ENCODE data around the gene GID4. TPM values are rescaled to one million over a fixed set of nuclear protein-coding genes. Genes with fewer than 3 reads are reported as not detected.

Gene GID4
- total RNA-seq, 1 experiment from 2014 or later = 7.3 TPM

DNA sequence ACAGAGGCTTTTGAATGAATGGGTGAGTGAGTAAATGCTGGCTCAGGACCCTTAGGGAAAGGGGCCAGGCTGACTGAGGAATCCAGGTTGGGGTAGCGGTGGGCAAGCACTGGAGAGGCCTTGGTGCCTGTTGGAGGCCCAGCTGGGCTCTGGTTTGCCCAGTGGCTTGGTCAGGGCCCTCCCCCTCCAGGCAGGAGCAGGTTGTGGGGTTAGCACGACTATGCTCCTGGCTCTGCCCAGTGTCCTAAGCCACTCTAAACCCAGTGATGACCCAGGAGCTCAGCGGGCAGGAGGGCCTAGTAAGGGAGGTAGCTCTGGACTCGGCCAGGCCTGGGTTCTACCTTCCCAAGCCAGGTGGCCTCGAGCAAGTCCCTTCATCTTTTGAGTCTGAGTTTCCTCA lies 76.9 kb downstream of the GID4 start:
- H3K4me1 Mint-ChIP-seq (ENCODE audit: low read depth, unreplicated experiment) = no peaks in the 10 kb centered on the region
- no peaks in the 10 kb centered on the region for H3K36me3 Mint-ChIP-seq (ENCODE audit: insufficient read depth, unreplicated experiment)
- no peak overlapping the region for H3K27ac Mint-ChIP-seq (ENCODE audit: unreplicated experiment)
- TF ChIP-seq, protein P1, sequence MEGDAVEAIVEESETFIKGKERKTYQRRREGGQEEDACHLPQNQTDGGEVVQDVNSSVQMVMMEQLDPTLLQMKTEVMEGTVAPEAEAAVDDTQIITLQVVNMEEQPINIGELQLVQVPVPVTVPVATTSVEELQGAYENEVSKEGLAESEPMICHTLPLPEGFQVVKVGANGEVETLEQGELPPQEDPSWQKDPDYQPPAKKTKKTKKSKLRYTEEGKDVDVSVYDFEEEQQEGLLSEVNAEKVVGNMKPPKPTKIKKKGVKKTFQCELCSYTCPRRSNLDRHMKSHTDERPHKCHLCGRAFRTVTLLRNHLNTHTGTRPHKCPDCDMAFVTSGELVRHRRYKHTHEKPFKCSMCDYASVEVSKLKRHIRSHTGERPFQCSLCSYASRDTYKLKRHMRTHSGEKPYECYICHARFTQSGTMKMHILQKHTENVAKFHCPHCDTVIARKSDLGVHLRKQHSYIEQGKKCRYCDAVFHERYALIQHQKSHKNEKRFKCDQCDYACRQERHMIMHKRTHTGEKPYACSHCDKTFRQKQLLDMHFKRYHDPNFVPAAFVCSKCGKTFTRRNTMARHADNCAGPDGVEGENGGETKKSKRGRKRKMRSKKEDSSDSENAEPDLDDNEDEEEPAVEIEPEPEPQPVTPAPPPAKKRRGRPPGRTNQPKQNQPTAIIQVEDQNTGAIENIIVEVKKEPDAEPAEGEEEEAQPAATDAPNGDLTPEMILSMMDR (IDR thresholded peaks at IDR 0.05; ENCODE audit: unreplicated experiment) = no peak
- intact Hi-C loops (cut with micrococcal nuclease; ENCODE audit: unreplicated experiment) = no loop called here
- no peak overlapping the region for H3K4me3 Mint-ChIP-seq (ENCODE audit: low read depth, unreplicated experiment)
- peaks cover 18% of the 10 kb centered on the region for H3K27me3 Mint-ChIP-seq (ENCODE audit: unreplicated experiment)
- no peak for DNase-seq
- CTCF ChIA-PET = no interaction called here
- no peaks in the 10 kb centered on the region for H3K9me3 Mint-ChIP-seq (ENCODE audit: low read depth, unreplicated experiment)
- BruUV-seq (replicated peaks) = no TSS peak

DNA sequence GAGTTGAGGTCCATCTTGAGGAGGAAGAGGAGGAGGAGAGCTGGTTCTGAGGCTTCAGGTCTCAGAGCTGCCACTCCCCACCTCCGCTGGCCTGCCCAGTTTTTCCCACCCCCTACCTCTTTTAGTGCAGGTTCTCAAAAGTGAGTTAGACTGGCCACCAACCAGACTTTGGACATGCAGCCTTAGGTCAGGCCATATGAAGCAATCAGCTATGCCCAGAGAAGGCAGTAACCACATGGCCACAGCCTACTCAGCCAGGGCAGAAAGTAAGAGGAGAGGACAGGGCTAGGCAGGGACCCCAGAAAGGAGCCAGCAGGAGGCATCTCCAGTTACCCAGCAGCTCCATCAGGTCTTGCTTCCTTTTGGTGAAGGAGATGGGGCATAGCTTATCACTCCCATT lies 78.3 kb downstream of the GID4 start:
- Mint-ChIP-seq H3K9me3 (ENCODE audit: low read depth, unreplicated experiment) (no peaks in the 10 kb centered on the region), H3K4me1 (ENCODE audit: low read depth, unreplicated experiment) (no peaks in the 10 kb centered on the region), H3K27ac (ENCODE audit: unreplicated experiment) (no peak overlapping the region), H3K27me3 (ENCODE audit: unreplicated experiment) (peaks cover 18% of the 10 kb centered on the region), H3K4me3 (ENCODE audit: low read depth, unreplicated experiment) (no peak overlapping the region), H3K36me3 (ENCODE audit: insufficient read depth, unreplicated experiment) (no peaks in the 10 kb centered on the region)
- TF ChIP-seq, protein P1 (IDR thresholded peaks at IDR 0.05; ENCODE audit: unreplicated experiment) = no peak
- intact Hi-C loops (cut with micrococcal nuclease; ENCODE audit: unreplicated experiment) = no loop called here
- CTCF ChIA-PET = no interaction called here
- BruUV-seq (replicated peaks) = no TSS peak
- no peak for DNase-seq

Other genes with a start within 250 kb of the GID4 start
- 104 and 110 TPM in 2 replicates for gene SREBF1, start 202.4 kb upstream of the GID4 start, total RNA-seq (2022)
- 20.1 and 23.1 TPM in 2 replicates for gene TOM1L2, start 67.0 kb upstream of the GID4 start, total RNA-seq (2022)
- gene DRC3, start 66.5 kb upstream of the GID4 start, total RNA-seq (2022) = 2.0 and 2.8 TPM in 2 replicates
- gene ATPAF2, start 240 bp upstream of the GID4 start, total RNA-seq (2022) = 17.7 and 19.6 TPM in 2 replicates
- 24.9 and 34.5 TPM in 2 replicates for gene DRG2, start 48.5 kb downstream of the GID4 start, total RNA-seq (2022)
- gene MYO15A, start 69.3 kb downstream of the GID4 start, total RNA-seq (2022) = 0.38 and 0.76 TPM in 2 replicates
- 51.7 and 54.9 TPM in 2 replicates for gene ALKBH5, start 144.4 kb downstream of the GID4 start, total RNA-seq (2022)
- gene LLGL1, start 186.2 kb downstream of the GID4 start, total RNA-seq (2022) = 10.0 and 10.7 TPM in 2 replicates
- 281 and 298 TPM in 2 replicates for gene FLII, start 219.3 kb downstream of the GID4 start, total RNA-seq (2022)
- 13.3 and 14.7 TPM in 2 replicates for gene MIEF2, start 221.3 kb downstream of the GID4 start, total RNA-seq (2022)